NCI-H226 (cell line): ENCODE results near the gene ACTL7A.
"Not testable (repeated sequence)": the region's sequence is repeated elsewhere in the genome, so short reads cannot be mapped to it uniquely, and the experiment has no call there.

ENCODE experiments used
- DNase-seq: peaks from one replicate; pipeline ENCODE4 v3.0.0-alpha.2; 2015

Gene ACTL7A

GRCh38 chr9:108882052-108882888 is 20.2 kb downstream of the ACTL7A start:
- no peak for DNase-seq

GRCh38 chr9:108883085-108883484 is 21.0 kb downstream of the ACTL7A start:
- no peak for DNase-seq

- no peak for DNase-seq
Measured at GRCh38 chr9:108884701-108885100, 22.6 kb downstream of the ACTL7A start.

- peak; percentile 82 for DNase-seq
Measured at GRCh38 chr9:108885643-108886348, 23.7 kb downstream of the ACTL7A start.

- not testable (repeated sequence) for DNase-seq
Measured at GRCh38 chr9:108886594-108887271, 24.7 kb downstream of the ACTL7A start.

- no peak for DNase-seq
Measured at GRCh38 chr9:108889649-108890067, 27.6 kb downstream of the ACTL7A start.

GRCh38 chr9:108894225-108894997 is 32.3 kb downstream of the ACTL7A start:
- no peak for DNase-seq

- DNase-seq: no peak
Measured at GRCh38 chr9:108897324-108898096, 35.4 kb downstream of the ACTL7A start.

- not testable (repeated sequence) for DNase-seq
Measured at GRCh38 chr9:108899023-108899695, 37.1 kb downstream of the ACTL7A start.

- DNase-seq: no peak
Measured at GRCh38 chr9:108900176-108900575, 38.1 kb downstream of the ACTL7A start.

GRCh38 chr9:108903420-108904103 is 41.5 kb downstream of the ACTL7A start:
- DNase-seq: no peak

- DNase-seq: no peak
Measured at GRCh38 chr9:108904161-108904560, 42.1 kb downstream of the ACTL7A start.

- DNase-seq: no peak
Measured at GRCh38 chr9:108905494-108905893, 43.4 kb downstream of the ACTL7A start.

GRCh38 chr9:108910402-108910801 is 48.3 kb downstream of the ACTL7A start:
- DNase-seq: no peak

- DNase-seq: no peak
Measured at GRCh38 chr9:108910914-108911313, 48.8 kb downstream of the ACTL7A start.

GRCh38 chr9:108911820-108912219 is 49.8 kb downstream of the ACTL7A start:
- no peak for DNase-seq
